Stimulated activated naive CD8-positive, alpha-beta T cell treated with anti-CD3 and anti-CD28 coated beads, Interleukin-15, amount 100 ng/mL, for 72 hours (primary cell): ENCODE data around the gene SENP3.
"Not testable (repeated sequence)": the region's sequence is repeated elsewhere in the genome, so short reads cannot be mapped to it uniquely, and the experiment has no call there.

Experiments used
- ATAC-seq: fragments of 150-1000 bp; cut with Tn5 transposase; 2 replicates; pipeline ENCODE4 v1.10.0; 2021; ENCODE audit warnings: mild to moderate bottlenecking, moderate library complexity
- DNase-seq, 2 donors: peaks; one replicate each; pipeline ENCODE4 v3.0.0; 2021 to 2022
- H3K27ac Mint-ChIP-seq, 2 donors: one replicate each; pipeline ENCODE4 v1.8.0; 2022; ENCODE audit warnings: mild to moderate bottlenecking in 2 of 2, mixed read lengths in 2 of 2, moderate library complexity in 2 of 2
- H3K27me3 Mint-ChIP-seq: one replicate; pipeline ENCODE4 v1.8.0; 2022; ENCODE audit warnings: mixed read lengths
- H3K4me1 Mint-ChIP-seq: one replicate; pipeline ENCODE4 v1.8.0; 2022; ENCODE audit warnings: mild to moderate bottlenecking, mixed read lengths
- H3K4me3 Mint-ChIP-seq, 2 donors: one replicate each; pipeline ENCODE4 v1.8.0; 2022; ENCODE audit warnings: mild to moderate bottlenecking in 2 of 2, mixed read lengths in 2 of 2, moderate library complexity in 1 of 2
- H3K9me3 Mint-ChIP-seq, 2 donors: one replicate each; pipeline ENCODE4 v1.8.0; 2022; ENCODE audit warnings: mixed read lengths in 2 of 2

Gene SENP3

GRCh38 chr17:7592422-7593021 is 30.8 kb downstream of the SENP3 start:
- Mint-ChIP-seq H3K27me3 (no peaks in the 10 kb centered on the region), H3K4me1 (peaks cover 13% of the 10 kb centered on the region), H3K27ac (no peak overlapping the region)

DNA sequence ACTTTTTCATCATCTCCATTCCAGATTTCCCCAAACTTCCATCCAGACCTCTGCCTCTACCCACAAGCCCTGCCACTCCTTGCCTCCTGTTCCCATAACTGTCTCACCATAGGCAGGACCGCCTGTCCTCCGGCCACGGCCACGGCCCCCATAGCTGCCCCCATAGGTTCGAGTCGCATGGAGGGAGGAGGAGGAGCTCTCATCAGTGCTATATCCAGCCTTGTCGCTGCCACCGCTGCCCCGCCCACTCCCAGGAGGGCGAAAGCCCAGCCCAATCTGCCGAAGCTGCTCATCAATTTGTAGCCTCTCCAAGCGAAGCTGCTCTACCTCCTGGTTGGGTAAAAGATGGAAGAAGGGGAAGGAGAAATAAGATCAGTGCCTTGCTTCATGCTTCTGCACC is 31.6 kb downstream of the SENP3 start:
- DNase-seq (peak in 1 of 2 donors; percentile 9), ATAC-seq (no peak)

More at GRCh38 chr17:7592422-7593021, 30.8 kb downstream of the SENP3 start:
- no peak for DNase-seq
- H3K9me3 Mint-ChIP-seq, result no peaks in the 10 kb centered on the region
- ATAC-seq, result no peak
- H3K4me3 Mint-ChIP-seq, result no peak overlapping the region

DNA sequence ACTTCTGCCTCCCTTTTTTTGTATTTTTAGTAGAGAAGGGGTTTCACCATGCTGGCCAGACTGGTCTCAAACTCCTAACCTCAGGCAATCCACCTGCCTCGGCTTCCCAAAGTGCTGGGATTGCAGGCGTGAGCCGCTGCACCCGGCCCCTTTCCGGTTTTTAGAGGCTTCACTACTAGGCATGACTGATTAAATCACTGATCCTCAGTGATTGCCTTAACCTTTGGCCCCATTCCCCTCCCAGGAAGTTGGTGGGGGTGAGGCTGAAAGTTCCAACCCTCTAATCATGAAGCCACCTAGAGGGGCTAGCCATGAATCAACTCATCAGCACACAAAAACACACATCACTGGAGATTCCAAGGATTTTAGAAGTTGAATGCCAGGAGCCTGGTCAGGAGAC is 35.8 kb downstream of the SENP3 start:
- ATAC-seq, H3K27ac Mint-ChIP-seq, DNase-seq, H3K4me3 Mint-ChIP-seq, H3K9me3 Mint-ChIP-seq, H3K27me3 Mint-ChIP-seq, H3K4me1 Mint-ChIP-seq: not testable (repeated sequence)

More for the DNA sequence above, 31.6 kb downstream of the SENP3 start:
- Mint-ChIP-seq H3K4me3 (no peak overlapping the region), H3K4me1 (peaks cover 6% of the 10 kb centered on the region), H3K27ac (peak overlapping the region in 1 of 2 donors; percentile 15), H3K27me3 (no peaks in the 10 kb centered on the region), H3K9me3 (no peaks in the 10 kb centered on the region)

GRCh38 chr17:7606280-7606679 is 44.6 kb downstream of the SENP3 start:
- no peaks in the 10 kb centered on the region for H3K27me3 Mint-ChIP-seq
- no peak overlapping the region for H3K4me3 Mint-ChIP-seq
- peaks cover 20% of the 10 kb centered on the region for H3K4me1 Mint-ChIP-seq
- ATAC-seq (no peak), DNase-seq (no peak)
- peak overlapping the region in 1 of 2 donors; percentile 15 for H3K27ac Mint-ChIP-seq
- no peaks in the 10 kb centered on the region for H3K9me3 Mint-ChIP-seq

GRCh38 chr17:7610641-7611040 is 48.9 kb downstream of the SENP3 start:
- Mint-ChIP-seq H3K4me1 (peaks cover 47% of the 10 kb centered on the region), H3K27me3 (no peaks in the 10 kb centered on the region), H3K4me3 (no peak overlapping the region), H3K27ac (peak overlapping the region in 1 of 2 donors; percentile 4), H3K9me3 (no peaks in the 10 kb centered on the region)
- no peak for ATAC-seq
- no peak for DNase-seq

DNA sequence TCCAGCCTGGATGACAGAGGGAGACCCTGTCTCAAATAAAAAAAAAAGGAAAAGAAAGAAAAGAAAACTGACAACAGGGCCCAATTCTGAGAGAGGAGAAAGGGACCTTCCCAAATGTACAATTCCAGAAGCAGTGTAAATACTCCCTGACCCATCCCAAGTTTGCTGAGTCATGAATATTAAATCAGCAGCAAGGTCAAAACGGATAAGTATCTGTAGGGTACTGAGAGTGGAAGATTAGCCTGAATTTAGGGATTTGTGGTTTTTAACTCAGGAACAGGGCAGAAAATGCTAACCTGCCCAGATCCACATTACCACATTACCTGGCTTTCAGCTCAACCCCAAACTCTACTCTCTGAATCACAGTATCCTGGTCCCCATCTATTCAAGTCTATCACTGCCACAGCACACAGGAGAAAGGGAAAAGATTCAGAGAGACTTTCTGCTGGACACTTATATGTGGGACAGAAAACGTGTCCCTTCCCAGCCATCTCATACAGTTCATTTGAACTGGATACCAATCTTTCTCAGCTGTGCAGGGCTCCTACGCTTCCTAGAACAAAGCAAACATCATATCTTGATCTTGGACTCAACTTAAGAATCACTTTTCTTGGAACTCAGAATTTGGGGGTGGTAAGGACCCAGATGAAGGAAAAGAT is 50.0 kb downstream of the SENP3 start:
- Mint-ChIP-seq H3K27me3 (no peaks in the 10 kb centered on the region), H3K4me1 (peaks cover 38% of the 10 kb centered on the region), H3K4me3 (peak overlapping the region; percentile 47 to 65), H3K27ac (no peak overlapping the region), H3K9me3 (no peaks in the 10 kb centered on the region)
- DNase-seq, result no peak
- ATAC-seq, result no peak

- ATAC-seq (no peak), DNase-seq (no peak)
- Mint-ChIP-seq H3K27me3 (no peaks in the 10 kb centered on the region), H3K9me3 (no peaks in the 10 kb centered on the region), H3K4me1 (peaks cover 38% of the 10 kb centered on the region), H3K27ac (no peak overlapping the region), H3K4me3 (peak overlapping the region; percentile 47 to 65)
These were observed 50.5 kb downstream of the SENP3 start for GRCh38 chr17:7612294-7612640.

- H3K27me3 Mint-ChIP-seq, result no peaks in the 10 kb centered on the region
- peak overlapping the region; percentile 81 to 97 for H3K27ac Mint-ChIP-seq
These were observed 52.2 kb downstream of the SENP3 start for GRCh38 chr17:7613769-7614424.

DNA sequence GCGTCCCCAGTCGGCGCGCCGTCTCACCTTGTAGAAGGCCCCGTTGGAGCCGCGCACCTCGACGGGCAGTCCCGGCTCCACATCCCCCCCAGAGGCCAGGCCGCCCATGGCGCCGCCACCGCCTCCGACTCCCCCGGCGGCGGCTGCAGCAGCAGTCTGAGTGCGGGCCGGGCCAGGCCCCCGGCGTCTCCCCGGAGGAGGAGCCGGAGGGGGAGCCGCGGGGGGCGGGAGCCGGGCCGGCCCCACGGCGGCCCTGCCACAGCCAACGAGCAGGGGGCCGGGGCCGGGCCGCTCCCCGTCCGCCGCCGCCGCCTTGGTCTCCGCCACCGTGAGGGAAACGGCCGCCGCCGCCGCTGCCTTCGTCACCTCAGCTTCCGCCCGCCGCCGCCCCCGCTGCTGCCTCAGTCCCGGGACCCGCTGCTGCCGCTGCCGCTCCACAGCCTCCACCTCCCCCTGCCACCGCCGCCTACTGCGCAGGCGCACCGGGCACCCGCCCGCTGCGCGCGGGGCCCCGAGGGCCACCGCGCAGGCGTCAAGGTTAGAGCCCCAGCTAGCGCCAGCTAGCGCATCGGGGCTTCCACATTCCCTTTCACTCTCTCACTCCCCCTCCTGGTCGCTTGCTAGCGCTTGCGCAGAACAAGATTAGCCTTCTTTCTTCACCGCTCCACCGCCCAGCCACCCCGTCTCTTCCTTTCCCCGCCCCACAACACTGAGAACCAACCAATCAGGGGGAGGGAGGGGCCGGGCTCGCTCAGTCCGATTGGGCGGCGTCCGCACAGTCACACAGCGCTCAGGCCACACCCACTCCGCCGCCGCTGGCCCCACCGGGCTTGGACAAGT is 52.9 kb downstream of the SENP3 start, which contains the start of gene FXR2:
Gene FXR2, minus strand, starts transcription at position 473 of the 840 bp plus-strand sequence. Its CDS starts 365 bp downstream, at position 108.
- Mint-ChIP-seq H3K27me3 (no peaks in the 10 kb centered on the region), H3K4me1 (peaks cover 38% of the 10 kb centered on the region), H3K9me3 (no peaks in the 10 kb centered on the region), H3K4me3 (peak within 1 kb of the TSS; percentile 84 to 88), H3K27ac (peak within 1 kb of the TSS; percentile 81 to 97)
- ATAC-seq, result peak; percentile 94
- peak; percentile 98 to 99 for DNase-seq

More at GRCh38 chr17:7613769-7614424, 52.2 kb downstream of the SENP3 start:
- ATAC-seq (no peak), DNase-seq (peak in 1 of 2 donors; percentile 13)
- Mint-ChIP-seq H3K4me3 (peak overlapping the region; percentile 84 to 88), H3K9me3 (no peaks in the 10 kb centered on the region), H3K4me1 (peaks cover 38% of the 10 kb centered on the region)

GRCh38 chr17:7615265-7615747 is 53.6 kb downstream of the SENP3 start:
- H3K9me3 Mint-ChIP-seq, result no peaks in the 10 kb centered on the region
- ATAC-seq (no peak), DNase-seq (no peak)
- no peaks in the 10 kb centered on the region for H3K27me3 Mint-ChIP-seq
- H3K4me1 Mint-ChIP-seq, result peaks cover 36% of the 10 kb centered on the region
- H3K4me3 Mint-ChIP-seq, result peak overlapping the region; percentile 72 to 84
- peak overlapping the region; percentile 52 to 94 for H3K27ac Mint-ChIP-seq

GRCh38 chr17:7618608-7619007 is 56.9 kb downstream of the SENP3 start:
- Mint-ChIP-seq H3K4me1 (peaks cover 3% of the 10 kb centered on the region), H3K27me3 (no peaks in the 10 kb centered on the region), H3K4me3 (no peak overlapping the region), H3K9me3 (no peaks in the 10 kb centered on the region), H3K27ac (no peak overlapping the region)
- ATAC-seq, result no peak
- DNase-seq, result no peak

DNA sequence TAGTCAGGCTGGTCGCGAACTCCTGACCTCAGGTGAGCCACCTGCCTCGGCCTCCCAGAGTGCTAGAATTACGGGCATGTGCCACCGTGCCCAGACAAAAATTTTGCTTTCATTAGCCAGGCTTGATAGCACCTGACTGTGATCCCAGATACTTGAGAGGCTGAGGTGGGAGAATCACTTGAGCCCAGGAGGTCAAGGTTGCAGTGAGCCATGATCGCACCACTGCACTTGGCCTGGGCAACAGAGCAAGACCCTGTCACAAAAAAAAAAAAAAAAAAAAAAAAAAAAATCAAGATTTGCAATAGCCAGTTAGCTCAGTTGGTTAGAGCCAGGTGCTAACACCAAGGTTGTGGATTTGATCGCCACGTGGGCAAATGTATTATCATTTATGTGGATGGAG is 59.1 kb downstream of the SENP3 start:
- no peak overlapping the region for H3K4me3 Mint-ChIP-seq
- ATAC-seq (no peak), DNase-seq (no peak)
- H3K9me3 Mint-ChIP-seq, result no peaks in the 10 kb centered on the region
- H3K4me1 Mint-ChIP-seq, result no peaks in the 10 kb centered on the region
- no peaks in the 10 kb centered on the region for H3K27me3 Mint-ChIP-seq
- no peak overlapping the region for H3K27ac Mint-ChIP-seq
